T-cell (primary cell): ENCODE data around the gene FRMD1. TPM values are rescaled to one million over a fixed set of nuclear protein-coding genes. Genes with fewer than 3 reads are reported as not detected.
A peak's percentile ranks its signal among the peaks of the same experiment; 100 is the strongest.
"Not testable (repeated sequence)": the region's sequence is repeated elsewhere in the genome, so short reads cannot be mapped to it uniquely, and the experiment has no call there.

Source experiments
- ATAC-seq, 4 experiments: fragments of 200-7000 bp in 3 of 4; fragments of 150-1000 bp in 1 of 4; cut with Tn5 transposase; replicated peaks in 1 of 4; 1 replicate in 3 of 4; 2 replicates in 1 of 4; pipeline ENCODE4 v1.10.0; 2021; ENCODE audit warnings: moderate library complexity in 3 of 4, mild to moderate bottlenecking in 2 of 4, moderate number of reproducible peaks in 1 of 4
- CTCF ChIA-PET, 2 donors: fragments of 300-600 bp; sonication (Branson Sonifier 250); formaldehyde crosslinking; loops; one replicate each; lab custom pipeline; 2022; ENCODE audit warnings: antibody characterized with exemption in 2 of 2; lab: Charles Lee
- POLR2A ChIA-PET, 2 donors: fragments of 300-600 bp; sonication (Branson Sonifier 250); formaldehyde crosslinking; loops; one replicate each; lab custom pipeline; 2022; ENCODE audit warnings: antibody characterized with exemption in 2 of 2; lab: Charles Lee
- DNase-seq, 35 experiments: peaks; one replicate each; pipeline versions ENCODE4 v3.0.0 to v3.0.0-alpha.2; 2013 to 2023
- H3K27ac ChIP-seq: one replicate; pipeline ENCODE4 v1.5.1; 2013; ENCODE audit warnings: low read length
- H3K27me3 ChIP-seq, 2 experiments: replicated peaks in 1 of 2; 1 replicate in 1 of 2; 2 replicates in 1 of 2; pipeline versions ENCODE4 v1.6.1 to v1.7.0; 2013; ENCODE audit warnings: low read length in 1 of 2, mixed read lengths in 1 of 2; ENCODE audit not compliant: control insufficient read depth in 2 of 2, insufficient read depth in 2 of 2; ENCODE audit errors: extremely low read depth in 1 of 2
- H3K36me3 ChIP-seq, 2 donors: 1 replicate in 1 of 2; 2 replicates in 1 of 2; pipeline versions ENCODE4 v1.6.1 to v1.7.0; 2013; ENCODE audit warnings: low read length in 1 of 2; ENCODE audit not compliant: control insufficient read depth in 2 of 2, insufficient read depth in 1 of 2; ENCODE audit errors: extremely low read depth in 1 of 2
- H3K4me1 ChIP-seq, 2 experiments: 1 replicate in 1 of 2; 2 replicates in 1 of 2; pipeline versions ENCODE4 v1.6.1 to v1.7.0; 2013; ENCODE audit warnings: low read length in 2 of 2, mixed read lengths in 1 of 2; ENCODE audit not compliant: insufficient read depth in 2 of 2, control insufficient read depth in 1 of 2; ENCODE audit errors: extremely low read depth in 1 of 2
- H3K4me3 ChIP-seq, 2 donors: 1 replicate in 1 of 2; 2 replicates in 1 of 2; pipeline versions ENCODE4 v1.5.1 to v1.7.0; 2013; ENCODE audit warnings: mild to moderate bottlenecking in 2 of 2, low read length in 1 of 2, moderate library complexity in 1 of 2; ENCODE audit not compliant: control insufficient read depth in 1 of 2; ENCODE audit errors: extremely low read depth in 1 of 2
- H3K9me3 ChIP-seq: 2 replicates; pipeline ENCODE4 v1.7.0; 2013
- H3K27ac Mint-ChIP-seq, 2 donors: one replicate each; pipeline ENCODE4 v1.8.0; 2020 to 2021; ENCODE audit warnings: mild to moderate bottlenecking in 2 of 2, mixed read lengths in 2 of 2
- H3K27me3 Mint-ChIP-seq, 2 donors: one replicate each; pipeline ENCODE4 v1.8.0; 2021 to 2022; ENCODE audit warnings: mixed read lengths in 2 of 2
- H3K36me3 Mint-ChIP-seq: one replicate; pipeline ENCODE4 v1.8.0; 2021; ENCODE audit warnings: mixed read lengths
- H3K4me1 Mint-ChIP-seq, 3 donors: one replicate each; pipeline ENCODE4 v1.8.0; 2020 to 2022; ENCODE audit warnings: mixed read lengths in 3 of 3, mild to moderate bottlenecking in 1 of 3
- H3K4me3 Mint-ChIP-seq, 3 donors: one replicate each; pipeline ENCODE4 v1.8.0; 2020 to 2022; ENCODE audit warnings: mild to moderate bottlenecking in 3 of 3, mixed read lengths in 3 of 3, moderate library complexity in 3 of 3
- H3K9me3 Mint-ChIP-seq, 3 donors: one replicate each; pipeline ENCODE4 v1.8.0; 2020 to 2022; ENCODE audit warnings: mixed read lengths in 3 of 3
- WGBS: methylation state at CpG from one replicate; pipeline ENCODE4 v1.1.5; 2013; ENCODE audit warnings: missing lambda C conversion rate; ENCODE audit not compliant: insufficient coverage; 5-methylcytosine and 5-hydroxymethylcytosine counted together
- total RNA-seq, 35 experiments: library from RNA in 6 of 35; stranded (reverse) in 6 of 35; fragments of 120-200 nt in 1 of 35; gene quantifications; one replicate each; pipeline versions ENCODE4 v1.2.1 to v1.2.4 and lab custom pipeline; 2013 to 2026

FRMD1 gene
- total RNA-seq, 5 donors from 2014 or later (not counting 1 experiment from before 2014, with no cell fraction given) = not detected

GRCh38 chr6:168082860-168083513 is 4.0 kb upstream of the FRMD1 start:
- H3K9me3 Mint-ChIP-seq = no peaks in the 10 kb centered on the region
- H3K4me1 Mint-ChIP-seq = no peaks in the 10 kb centered on the region
- Histone ChIP-seq H3K27me3 (peaks cover 0 to 14% of the 10 kb centered on the region in 2 experiments), H3K4me3 (no peak overlapping the region), H3K4me1 (no peaks in the 10 kb centered on the region), H3K9me3 (no peaks in the 10 kb centered on the region), H3K36me3 (no peaks in the 10 kb centered on the region), H3K27ac (no peak overlapping the region)
- ATAC-seq = no peak
- H3K4me3 Mint-ChIP-seq = no peak overlapping the region
- no peaks in the 10 kb centered on the region for H3K27me3 Mint-ChIP-seq
- H3K36me3 Mint-ChIP-seq = no peaks in the 10 kb centered on the region
- no peak overlapping the region for H3K27ac Mint-ChIP-seq
- ChIA-PET POLR2A (no interaction called here), CTCF (no interaction called here)
- DNase-seq = no peak
- 67% methylated on average over 9 of the region's 17 CpGs for WGBS

GRCh38 chr6:168081858-168082546 is 3.0 kb upstream of the FRMD1 start:
- DNase-seq (no peak), ATAC-seq (no peak)
- no peak overlapping the region for H3K4me3 Mint-ChIP-seq
- 92% methylated on average over 12 of the region's 26 CpGs for WGBS
- H3K27me3 Mint-ChIP-seq = no peaks in the 10 kb centered on the region
- Histone ChIP-seq H3K4me1 (no peaks in the 10 kb centered on the region), H3K27me3 (peaks cover 0 to 14% of the 10 kb centered on the region in 2 experiments), H3K27ac (no peak overlapping the region), H3K4me3 (no peak overlapping the region), H3K9me3 (no peaks in the 10 kb centered on the region), H3K36me3 (no peaks in the 10 kb centered on the region)
- CTCF ChIA-PET = no interaction called here
- no peak overlapping the region for H3K27ac Mint-ChIP-seq
- no peaks in the 10 kb centered on the region for H3K9me3 Mint-ChIP-seq
- POLR2A ChIA-PET = no interaction called here
- H3K36me3 Mint-ChIP-seq = no peaks in the 10 kb centered on the region
- no peaks in the 10 kb centered on the region for H3K4me1 Mint-ChIP-seq

GRCh38 chr6:168080393-168081077 is 1.5 kb upstream of the FRMD1 start:
- DNase-seq = no peak
- CTCF ChIA-PET = no interaction called here
- Histone ChIP-seq H3K36me3 (no peaks in the 10 kb centered on the region), H3K9me3 (no peaks in the 10 kb centered on the region), H3K27me3 (peaks cover 0 to 14% of the 10 kb centered on the region in 2 experiments), H3K27ac (no peak overlapping the region), H3K4me3 (no peak overlapping the region), H3K4me1 (no peaks in the 10 kb centered on the region)
- H3K4me3 Mint-ChIP-seq = no peak overlapping the region
- 88% methylated on average over 13 of the region's 24 CpGs for WGBS
- no peaks in the 10 kb centered on the region for H3K27me3 Mint-ChIP-seq
- no peak for ATAC-seq
- H3K4me1 Mint-ChIP-seq = no peaks in the 10 kb centered on the region
- H3K36me3 Mint-ChIP-seq = no peaks in the 10 kb centered on the region
- H3K9me3 Mint-ChIP-seq = peaks cover 0 to 6% (median 0%) of the 10 kb centered on the region in 3 donors
- POLR2A ChIA-PET = no interaction called here
- no peak overlapping the region for H3K27ac Mint-ChIP-seq

- H3K4me3 Mint-ChIP-seq = no peak overlapping the region
- H3K4me1 Mint-ChIP-seq = no peaks in the 10 kb centered on the region
- CTCF ChIA-PET = no interaction called here
- H3K27ac ChIP-seq = no peak overlapping the region
- H3K36me3 ChIP-seq = no peaks in the 10 kb centered on the region
- H3K36me3 Mint-ChIP-seq = no peaks in the 10 kb centered on the region
- H3K9me3 ChIP-seq = no peaks in the 10 kb centered on the region
- H3K4me3 ChIP-seq = no peak overlapping the region
- no peak for DNase-seq
- peaks cover 0 to 9% of the 10 kb centered on the region in 2 experiments for H3K27me3 ChIP-seq
- H3K4me1 ChIP-seq = no peaks in the 10 kb centered on the region
- H3K27ac Mint-ChIP-seq = no peak overlapping the region
- 73% methylated on average over 12 of the region's 21 CpGs for WGBS
- POLR2A ChIA-PET = no interaction called here
- no peaks in the 10 kb centered on the region for H3K27me3 Mint-ChIP-seq
- H3K9me3 Mint-ChIP-seq = peaks cover 0 to 6% (median 0%) of the 10 kb centered on the region in 3 donors
- ATAC-seq = peak in 1 of 4 experiments; percentile 19
Measured at GRCh38 chr6:168078175-168078942, 653 bp downstream of the FRMD1 start.

- ATAC-seq, DNase-seq, H3K9me3 ChIP-seq, H3K27me3 Mint-ChIP-seq, H3K4me3 Mint-ChIP-seq, H3K27ac Mint-ChIP-seq, H3K4me3 ChIP-seq, POLR2A ChIA-PET, H3K36me3 ChIP-seq, H3K27me3 ChIP-seq, H3K9me3 Mint-ChIP-seq, H3K4me1 ChIP-seq, H3K36me3 Mint-ChIP-seq, H3K27ac ChIP-seq, CTCF ChIA-PET, H3K4me1 Mint-ChIP-seq: not testable (repeated sequence)
- 65% methylated on average over 6 of the region's 7 CpGs for WGBS
Measured at GRCh38 chr6:168077401-168077800, 1.6 kb downstream of the FRMD1 start.

- 93% methylated on average over 27 of the region's 34 CpGs for WGBS
- no peak for ATAC-seq
- H3K9me3 ChIP-seq = no peaks in the 10 kb centered on the region
- no peaks in the 10 kb centered on the region for H3K36me3 ChIP-seq
- H3K36me3 Mint-ChIP-seq = no peaks in the 10 kb centered on the region
- H3K27me3 Mint-ChIP-seq = peaks cover 0 to 7% of the 10 kb centered on the region in 2 donors
- no peak overlapping the region for H3K4me3 Mint-ChIP-seq
- ChIA-PET POLR2A (no interaction called here), CTCF (no interaction called here)
- peaks cover 0 to 17% of the 10 kb centered on the region in 2 experiments for H3K27me3 ChIP-seq
- H3K4me3 ChIP-seq = no peak overlapping the region
- H3K4me1 Mint-ChIP-seq = no peaks in the 10 kb centered on the region
- H3K27ac ChIP-seq = no peak overlapping the region
- H3K27ac Mint-ChIP-seq = no peak overlapping the region
- H3K4me1 ChIP-seq = no peaks in the 10 kb centered on the region
- peaks cover 0 to 6% (median 0%) of the 10 kb centered on the region in 3 donors for H3K9me3 Mint-ChIP-seq
- no peak for DNase-seq
Measured at GRCh38 chr6:168075787-168076202, 3.2 kb downstream of the FRMD1 start.
